ENCODE results near the gene SYNE1. TPM values are rescaled to one million over a fixed set of nuclear protein-coding genes. Genes with fewer than 3 reads are reported as not detected.
A peak's percentile ranks its signal among the peaks of the same experiment; 100 is the strongest.

The SYNE1 gene
- total RNA-seq, 1 donor from 2014 or later = 6.0 TPM

GRCh38 chr6:152218887-152219286 lies 418.3 kb downstream of the SYNE1 start:
- H3K4me1 ChIP-seq = peaks cover 43% of the 10 kb centered on the region
- no peak for DNase-seq (ENCODE audit: low spot score)
- peaks cover 22% of the 10 kb centered on the region for H3F3A ChIP-seq (ENCODE audit: low read depth)
- H3K79me2 ChIP-seq (ENCODE audit: low read depth) = no peaks in the 10 kb centered on the region
- no peak overlapping the region for H3K27ac ChIP-seq
- Mint-ChIP-seq H3K4me1 (peaks cover 10% of the 10 kb centered on the region), H3K4me3 (no peak overlapping the region), H3K27me3 (ENCODE audit: insufficient read depth, low read depth) (no peaks in the 10 kb centered on the region), H3K36me3 (peaks cover 36% of the 10 kb centered on the region), H3K27ac (no peak overlapping the region), H3K9me3 (peaks cover 10% of the 10 kb centered on the region)
- H3K27me3 ChIP-seq = no peaks in the 10 kb centered on the region
- TF ChIP-seq EZH2phosphoT487 (IDR thresholded peaks at IDR 0.05) = no peak
- TF ChIP-seq EZH2 (IDR thresholded peaks at IDR 0.05) = no peak
- no peak for TF ChIP-seq CTCF (IDR thresholded peaks at IDR 0.05)
- no peak overlapping the region for H3K4me3 ChIP-seq
- no peak overlapping the region for H3K9ac ChIP-seq
- peak overlapping the region; percentile 73 for H2AFZ ChIP-seq (replicated peaks)
- no peaks in the 10 kb centered on the region for H4K20me1 ChIP-seq (ENCODE audit: low read depth)
- no peaks in the 10 kb centered on the region for H3K9me3 ChIP-seq (ENCODE audit: low read depth)
- no peaks in the 10 kb centered on the region for H3K36me3 ChIP-seq
- H3K4me2 ChIP-seq = peak overlapping the region; percentile 30

GRCh38 chr6:152212437-152212836 lies 424.7 kb downstream of the SYNE1 start:
- H2AFZ ChIP-seq (replicated peaks) = no peak overlapping the region
- H4K20me1 ChIP-seq (ENCODE audit: low read depth) = no peaks in the 10 kb centered on the region
- no peak for TF ChIP-seq CTCF (IDR thresholded peaks at IDR 0.05)
- no peak for TF ChIP-seq EZH2phosphoT487 (IDR thresholded peaks at IDR 0.05)
- TF ChIP-seq EZH2 (IDR thresholded peaks at IDR 0.05) = no peak
- H3K4me2 ChIP-seq = no peak overlapping the region
- no peaks in the 10 kb centered on the region for H3K36me3 ChIP-seq
- no peaks in the 10 kb centered on the region for H3K27me3 ChIP-seq
- no peak overlapping the region for H3K4me3 ChIP-seq
- no peak overlapping the region for H3K27ac ChIP-seq
- Mint-ChIP-seq H3K4me3 (no peak overlapping the region), H3K9me3 (no peaks in the 10 kb centered on the region), H3K4me1 (peaks cover 15% of the 10 kb centered on the region), H3K36me3 (peaks cover 14% of the 10 kb centered on the region), H3K27ac (no peak overlapping the region), H3K27me3 (ENCODE audit: insufficient read depth, low read depth) (no peaks in the 10 kb centered on the region)
- DNase-seq (ENCODE audit: low spot score) = no peak
- H3K4me1 ChIP-seq = peaks cover 19% of the 10 kb centered on the region
- H3F3A ChIP-seq (ENCODE audit: low read depth) = peaks cover 8% of the 10 kb centered on the region
- H3K9me3 ChIP-seq (ENCODE audit: low read depth) = no peaks in the 10 kb centered on the region
- no peak overlapping the region for H3K9ac ChIP-seq
- no peaks in the 10 kb centered on the region for H3K79me2 ChIP-seq (ENCODE audit: low read depth)

- no peak overlapping the region for H3K27ac Mint-ChIP-seq
- no peaks in the 10 kb centered on the region for H3K27me3 Mint-ChIP-seq (ENCODE audit: insufficient read depth, low read depth)
- Histone ChIP-seq H3F3A (ENCODE audit: low read depth) (no peaks in the 10 kb centered on the region), H3K79me2 (ENCODE audit: low read depth) (no peaks in the 10 kb centered on the region), H3K9ac (no peak overlapping the region), H3K27me3 (no peaks in the 10 kb centered on the region), H3K9me3 (ENCODE audit: low read depth) (no peaks in the 10 kb centered on the region), H3K27ac (no peak overlapping the region), H3K4me1 (peaks cover 9% of the 10 kb centered on the region), H2AFZ (replicated peaks) (no peak overlapping the region), H3K36me3 (no peaks in the 10 kb centered on the region), H3K4me2 (no peak overlapping the region), H3K4me3 (no peak overlapping the region), H4K20me1 (ENCODE audit: low read depth) (no peaks in the 10 kb centered on the region)
- no peak for DNase-seq (ENCODE audit: low spot score)
- no peaks in the 10 kb centered on the region for H3K9me3 Mint-ChIP-seq
- no peak overlapping the region for H3K4me3 Mint-ChIP-seq
- TF ChIP-seq EZH2phosphoT487 (IDR thresholded peaks at IDR 0.05) (no peak), EZH2 (IDR thresholded peaks at IDR 0.05) (no peak), CTCF (IDR thresholded peaks at IDR 0.05) (no peak)
- peaks cover 9% of the 10 kb centered on the region for H3K4me1 Mint-ChIP-seq
- peaks cover 24% of the 10 kb centered on the region for H3K36me3 Mint-ChIP-seq
These were observed 428.0 kb downstream of the SYNE1 start for GRCh38 chr6:152209211-152209610.

Data from neural progenitor cell (in vitro differentiated cells).